Measurements from ENCODE around the gene TMEM198. TPM values are rescaled to one million over a fixed set of nuclear protein-coding genes. Genes with fewer than 3 reads are reported as not detected.

TMEM198 gene
- total and polyA plus RNA-seq, 9 of the 15 experiments (the other 6 are each of a cell fraction or from before 2014, with no cell fraction given): 0.03 to 3.8 (median 1.0) TPM

- TF ChIP-seq FOXM1 (IDR thresholded peaks at IDR 0.05; ENCODE audit: low read depth): peak; percentile 72
- TF ChIP-seq FOXM1 (CRISPR knock-in tag; IDR thresholded peaks at IDR 0.05; ENCODE audit: low read depth): no peak
- TF ChIP-seq ZMIZ1 (IDR thresholded peaks at IDR 0.05; ENCODE audit: low read depth in 2 of 2, low read length in 2 of 2): peak in 1 of 2 experiments; percentile 38; a peak in 1 of 4 replicates
- TF ChIP-seq RBM25 (IDR thresholded peaks at IDR 0.05; ENCODE audit: low read depth, low read length, severe bottlenecking): no peak
- no peak; the same call in none of the 2 replicates for TF ChIP-seq LCOR (CRISPR knock-in tag; IDR thresholded peaks at IDR 0.05)
- TF ChIP-seq CREB3 (tag; conservative IDR thresholded peaks at IDR 0.05; ENCODE audit: low read depth): no peak
- TF ChIP-seq TAL1 (IDR thresholded peaks at IDR 0.05): peak; percentile 89
- TF ChIP-seq THRAP3 (IDR thresholded peaks at IDR 0.05; ENCODE audit: borderline replicate concordance): no peak
- TF ChIP-seq ZNF778 (CRISPR knock-in tag; IDR thresholded peaks at IDR 0.05): no peak
- no peak for TF ChIP-seq E2F3 (CRISPR knock-in tag; IDR thresholded peaks at IDR 0.05)
- peak; percentile 38; the same call in 1 of the 2 replicates for TF ChIP-seq NFE2 (IDR thresholded peaks at IDR 0.05; ENCODE audit: low read depth)
- TF ChIP-seq BCL6 (CRISPR knock-in tag; IDR thresholded peaks at IDR 0.05): no peak
- no peak for TF ChIP-seq COPS2 (conservative IDR thresholded peaks at IDR 0.05)
- TF ChIP-seq NFIC (IDR thresholded peaks at IDR 0.05): peak; percentile 80
- peak; percentile 51 for TF ChIP-seq HMBOX1 (IDR thresholded peaks at IDR 0.05)
- no peak for TF ChIP-seq ZNF263 (CRISPR knock-in tag; IDR thresholded peaks at IDR 0.05; ENCODE audit: borderline replicate concordance)
- TF ChIP-seq PYGO2 (tag; IDR thresholded peaks at IDR 0.05): no peak
- TF ChIP-seq ZNF408 (CRISPR knock-in tag; IDR thresholded peaks at IDR 0.05; ENCODE audit: low read depth): no peak
- TF ChIP-seq ATF6 (CRISPR knock-in tag; IDR thresholded peaks at IDR 0.05): no peak
- no peak for TF ChIP-seq PTBP1 (IDR thresholded peaks at IDR 0.05; ENCODE audit: low read depth, low read length)
These were observed 18.1 kb upstream of the TMEM198 start (continued) for GRCh38 chr2:219525533-219526232.

Measured in K562 (cell line).